IMR-90 (cell line): ENCODE results near the gene GRAMD4. TPM values are rescaled to one million over a fixed set of nuclear protein-coding genes. Genes with fewer than 3 reads are reported as not detected.

ENCODE experiments used
- ATAC-seq: fragments of 200-7000 bp; cut with Tn5 transposase; 2 replicates; pipeline ENCODE4 v1.9.1; 2020; ENCODE audit warnings: low read depth, mild to moderate bottlenecking, moderate library complexity
- BruUV-seq: library from RNA; stranded (reverse); fragments of 400-500 nt; replicated peaks from 2 replicates; lab custom pipeline; 2021; lab: Mats Ljungman, UMichigan
- CTCF ChIA-PET: fragments of 300-600 bp; formaldehyde crosslinking; extraction: SDS; loops from one replicate; lab custom pipeline; 2021; ENCODE audit warnings: antibody characterized with exemption; lab: Yijun Ruan, JAX
- POLR2A ChIA-PET: fragments of 300-600 bp; sonication (Branson Sonifier 250); formaldehyde crosslinking; loops from one replicate; lab custom pipeline; 2022; ENCODE audit warnings: antibody characterized with exemption; ENCODE audit not compliant: unreplicated experiment; lab: Charles Lee
- DNase-seq: peaks from one replicate; pipeline ENCODE4 v3.0.0; 2013
- H2AFZ ChIP-seq: replicated peaks from 2 replicates; pipeline ENCODE3; 2013; ENCODE audit warnings: low read length, mild to moderate bottlenecking; ENCODE audit not compliant: poor library complexity
- H2AK5ac ChIP-seq: 2 replicates; pipeline ENCODE4 v1.6.1; 2013; ENCODE audit warnings: low read depth, low read length, inconsistent platforms
- H2AK9ac ChIP-seq: replicated peaks from 2 replicates; pipeline ENCODE3; 2013; ENCODE audit warnings: mild to moderate bottlenecking, low read depth, low read length, moderate library complexity; ENCODE audit not compliant: poor library complexity
- H2BK120ac ChIP-seq: 2 replicates; pipeline ENCODE4 v1.6.1; 2013; ENCODE audit warnings: low read depth, low read length, inconsistent platforms
- H2BK15ac ChIP-seq: 3 replicates; pipeline ENCODE4 v1.6.1; 2013; ENCODE audit warnings: low read depth, low read length, inconsistent platforms
- H2BK20ac ChIP-seq: 2 replicates; pipeline ENCODE4 v1.6.1; 2013; ENCODE audit warnings: low read depth, mild to moderate bottlenecking, inconsistent platforms, low read length, moderate library complexity
- H2BK5ac ChIP-seq: 2 replicates; pipeline ENCODE4 v1.6.1; 2013; ENCODE audit warnings: mild to moderate bottlenecking, low read depth, low read length, inconsistent platforms; ENCODE audit not compliant: poor library complexity, severe bottlenecking
- H3K14ac ChIP-seq: replicated peaks from 2 replicates; pipeline ENCODE4 v1.6.1; 2013; ENCODE audit warnings: low read depth, low read length, inconsistent platforms
- H3K18ac ChIP-seq: 2 replicates; pipeline ENCODE4 v1.6.1; 2013; ENCODE audit warnings: low read depth, low read length, control low read depth
- H3K23ac ChIP-seq: 2 replicates; pipeline ENCODE4 v1.6.1; 2013; ENCODE audit warnings: low read depth, low read length, inconsistent platforms
- H3K27ac ChIP-seq: 2 replicates; pipeline ENCODE4 v1.5.1; 2013; ENCODE audit warnings: mild to moderate bottlenecking, control low read depth, low read length; ENCODE audit not compliant: insufficient read depth
- H3K27me3 ChIP-seq: 2 replicates; pipeline ENCODE4 v1.6.1; 2013; ENCODE audit warnings: low read length; ENCODE audit not compliant: control insufficient read depth, insufficient read depth
- H3K36me3 ChIP-seq: 2 replicates; pipeline ENCODE4 v1.6.1; 2013; ENCODE audit warnings: low read length, mixed read lengths; ENCODE audit not compliant: control insufficient read depth, insufficient read depth
- H3K4ac ChIP-seq: 2 replicates; pipeline ENCODE4 v1.6.1; 2013; ENCODE audit warnings: low read depth, low read length, inconsistent platforms
- H3K4me1 ChIP-seq: 2 replicates; pipeline ENCODE4 v1.6.1; 2013; ENCODE audit warnings: low read length, mixed read lengths; ENCODE audit not compliant: control insufficient read depth, insufficient read depth
- H3K4me2 ChIP-seq: 2 replicates; pipeline ENCODE4 v1.6.1; 2013; ENCODE audit warnings: low read depth, mild to moderate bottlenecking, control low read depth, low read length, moderate library complexity
- H3K4me3 ChIP-seq: 2 replicates; pipeline ENCODE4 v1.5.1; 2013; ENCODE audit warnings: low read depth, mild to moderate bottlenecking, control low read depth, low read length, moderate library complexity; ENCODE audit not compliant: insufficient read depth
- H3K56ac ChIP-seq: 2 replicates; pipeline ENCODE4 v1.6.1; 2013; ENCODE audit warnings: low read length, inconsistent platforms; ENCODE audit not compliant: insufficient read depth; ENCODE audit errors: extremely low read depth
- H3K79me1 ChIP-seq, 2 experiments: 2 replicates each; pipeline ENCODE4 v1.6.1; 2013; ENCODE audit warnings: low read length in 2 of 2, inconsistent platforms in 1 of 2, low read depth in 1 of 2
- H3K9ac ChIP-seq: 2 replicates; pipeline ENCODE4 v1.6.1; 2013; ENCODE audit warnings: low read depth, low read length, control low read depth
- H3K9me1 ChIP-seq: 2 replicates; pipeline ENCODE4 v1.6.1; 2013; ENCODE audit warnings: low read length, inconsistent platforms; ENCODE audit not compliant: insufficient read depth
- H3K9me3 ChIP-seq: 2 replicates; pipeline ENCODE4 v1.6.1; 2013; ENCODE audit warnings: low read length; ENCODE audit not compliant: control insufficient read depth, insufficient read depth
- H4K20me1 ChIP-seq: 2 replicates; pipeline ENCODE4 v1.6.1; 2013; ENCODE audit warnings: low read length, inconsistent platforms; ENCODE audit not compliant: insufficient read depth
- H4K5ac ChIP-seq: 2 replicates; pipeline ENCODE4 v1.6.1; 2013; ENCODE audit warnings: mild to moderate bottlenecking, low read depth, low read length, control low read depth
- H4K8ac ChIP-seq, 2 experiments: 2 replicates each; pipeline ENCODE4 v1.6.1; 2013; ENCODE audit warnings: low read depth in 2 of 2, low read length in 2 of 2, control low read depth in 1 of 2, inconsistent platforms in 1 of 2
- H4K91ac ChIP-seq: 2 replicates; pipeline ENCODE4 v1.6.1; 2013; ENCODE audit warnings: low read depth, low read length, inconsistent platforms; ENCODE audit not compliant: insufficient read depth
- BHLHE40 ChIP-seq: fragments of 150-350 bp; IDR thresholded peaks from 2 replicates; pipeline ENCODE4 v1.6.1; 2016; ENCODE audit warnings: mild to moderate bottlenecking, low read depth, low read length
- CEBPB ChIP-seq: IDR thresholded peaks from 2 replicates; pipeline ENCODE4 v1.6.1; 2012; ENCODE audit warnings: low read depth, low read length, improper control_type of control experiment
- CHD1 ChIP-seq: IDR thresholded peaks from 2 replicates; pipeline ENCODE4 v1.6.1; 2012; ENCODE audit warnings: low read depth, low read length, improper control_type of control experiment
- FOS ChIP-seq: fragments of 150-350 bp; IDR thresholded peaks from 2 replicates; pipeline ENCODE4 v1.6.1; 2016; ENCODE audit warnings: low read depth, low read length
- MAFK ChIP-seq: IDR thresholded peaks from 2 replicates; pipeline ENCODE4 v1.6.1; 2012; ENCODE audit warnings: low read depth, low read length, improper control_type of control experiment
- MXI1 ChIP-seq: IDR thresholded peaks from 2 replicates; pipeline ENCODE4 v1.6.1; 2012; ENCODE audit warnings: low read depth, mild to moderate bottlenecking, low read length, moderate library complexity, borderline replicate concordance
- NFE2L2 ChIP-seq: fragments of 150-350 bp; IDR thresholded peaks from 2 replicates; pipeline ENCODE4 v1.6.1; 2016; ENCODE audit warnings: low read depth, mild to moderate bottlenecking, low read length
- POLR2A ChIP-seq: IDR thresholded peaks from 2 replicates; pipeline ENCODE4 v1.6.1; 2012; ENCODE audit warnings: mild to moderate bottlenecking, low read depth, low read length
- SMC3 ChIP-seq: fragments of 150-350 bp; IDR thresholded peaks from 2 replicates; pipeline ENCODE4 v1.6.1; 2016; ENCODE audit warnings: low read depth, mild to moderate bottlenecking, antibody characterized with exemption, low read length, moderate library complexity
- WGBS, 2 experiments: methylation state at CpG; one replicate each; pipeline versions ENCODE4 v1.1.5 to v1.1.7; 2013; ENCODE audit warnings: missing lambda C conversion rate in 2 of 2; ENCODE audit not compliant: insufficient read length in 1 of 2; ENCODE audit errors: extremely low coverage in 2 of 2; 5-methylcytosine and 5-hydroxymethylcytosine counted together
- dilution Hi-C: fragments of 300-500 bp; cut with HindIII; formaldehyde crosslinking; loops from one replicate; pipeline ENCODE4 v1.14.3; 2018; ENCODE audit warnings: low sequenced_read_pairs; ENCODE audit not compliant: unreplicated experiment
- in situ Hi-C: fragments of 300-500 bp; cut with MboI; formaldehyde crosslinking; loops from 3 replicates; pipeline ENCODE4 v1.14.3; 2019; ENCODE audit warnings: low sequenced_read_pairs, inconsistent platforms, mixed read lengths
- intact Hi-C: fragments of 100-400 bp; cut with micrococcal nuclease; formaldehyde crosslinking; loops from 2 replicates; pipeline ENCODE4 v1.10.0; 2022
- polyA plus RNA-seq, 3 experiments: library from polyadenylated mRNA; depleted of rRNA; stranded (reverse); fragments of >200 nt; gene quantifications; 2 replicates each; pipeline ENCODE4 v1.2.3, GENCODE V29; 2012; ENCODE audit warnings: low replicate concordance in 1 of 3
- total RNA-seq: library from RNA; depleted of rRNA; stranded (reverse); fragments of >200 nt; gene quantifications from 2 replicates; pipeline ENCODE4 v1.2.3, GENCODE V29; 2012
- TF ChIP-seq, protein P1 (sequence below): conservative IDR thresholded peaks from 2 replicates; pipeline ENCODE4 v1.5.1; 2012; ENCODE audit warnings: mild to moderate bottlenecking, low read depth, low read length, improper control_type of control experiment
- TF ChIP-seq, protein P2 (sequence below): fragments of 150-350 bp; IDR thresholded peaks from 2 replicates; pipeline ENCODE4 v1.6.1; 2016; ENCODE audit warnings: low read depth, mild to moderate bottlenecking, low read length, moderate library complexity, borderline replicate concordance

The GRAMD4 gene
- total and polyA plus RNA-seq, 2 of the 4 experiments (the other 2 are of a cell fraction) = 2.7 to 5.8 TPM

DNA sequence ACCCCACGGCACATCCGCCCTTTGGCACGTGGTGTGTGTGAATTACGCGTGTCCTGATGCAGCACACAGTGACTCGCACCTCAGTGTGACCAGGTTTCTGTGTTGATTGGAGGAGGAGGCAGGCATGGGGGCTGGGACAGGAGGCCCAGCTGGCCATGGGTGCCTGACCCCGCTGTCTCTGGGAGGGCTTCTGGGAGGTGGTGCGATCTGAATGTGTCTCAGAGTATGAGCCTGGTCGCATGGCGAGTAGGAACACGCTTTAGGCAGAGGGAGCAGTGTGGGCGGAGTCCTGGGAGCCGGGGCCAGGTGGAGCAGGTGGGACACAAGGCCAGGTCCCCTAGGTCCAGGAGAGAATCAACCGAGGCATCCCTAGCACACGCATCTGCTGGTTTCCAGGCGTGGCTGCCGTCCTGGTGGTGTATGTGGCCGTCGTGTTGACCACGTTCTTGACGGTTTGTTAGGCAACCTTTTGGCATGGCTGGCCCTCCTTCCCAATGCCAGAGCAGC lies 5.7 kb downstream of the GRAMD4 start:
- no peak overlapping the region for H2BK15ac ChIP-seq
- H2BK120ac ChIP-seq = no peak overlapping the region
- no peak overlapping the region for H3K18ac ChIP-seq
- no peak overlapping the region for H3K27ac ChIP-seq
- no peak overlapping the region for H3K23ac ChIP-seq
- no peak overlapping the region for H2BK5ac ChIP-seq
- no peak overlapping the region for H2BK20ac ChIP-seq
- H3K9me3 ChIP-seq = no peaks in the 10 kb centered on the region
- no peak overlapping the region for H3K4me3 ChIP-seq
- dilution Hi-C loops = no loop called here
- no peaks in the 10 kb centered on the region for H3K9me1 ChIP-seq
- H2AFZ ChIP-seq = peak overlapping the region; percentile 21
- TF ChIP-seq MXI1 (no peak), FOS (no peak), BHLHE40 (no peak), SMC3 (no peak), MAFK (no peak), NFE2L2 (no peak), CHD1 (no peak), POLR2A (no peak), CEBPB (no peak)
- TF ChIP-seq, protein P1, sequence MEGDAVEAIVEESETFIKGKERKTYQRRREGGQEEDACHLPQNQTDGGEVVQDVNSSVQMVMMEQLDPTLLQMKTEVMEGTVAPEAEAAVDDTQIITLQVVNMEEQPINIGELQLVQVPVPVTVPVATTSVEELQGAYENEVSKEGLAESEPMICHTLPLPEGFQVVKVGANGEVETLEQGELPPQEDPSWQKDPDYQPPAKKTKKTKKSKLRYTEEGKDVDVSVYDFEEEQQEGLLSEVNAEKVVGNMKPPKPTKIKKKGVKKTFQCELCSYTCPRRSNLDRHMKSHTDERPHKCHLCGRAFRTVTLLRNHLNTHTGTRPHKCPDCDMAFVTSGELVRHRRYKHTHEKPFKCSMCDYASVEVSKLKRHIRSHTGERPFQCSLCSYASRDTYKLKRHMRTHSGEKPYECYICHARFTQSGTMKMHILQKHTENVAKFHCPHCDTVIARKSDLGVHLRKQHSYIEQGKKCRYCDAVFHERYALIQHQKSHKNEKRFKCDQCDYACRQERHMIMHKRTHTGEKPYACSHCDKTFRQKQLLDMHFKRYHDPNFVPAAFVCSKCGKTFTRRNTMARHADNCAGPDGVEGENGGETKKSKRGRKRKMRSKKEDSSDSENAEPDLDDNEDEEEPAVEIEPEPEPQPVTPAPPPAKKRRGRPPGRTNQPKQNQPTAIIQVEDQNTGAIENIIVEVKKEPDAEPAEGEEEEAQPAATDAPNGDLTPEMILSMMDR = no peak
- TF ChIP-seq, protein P2, sequence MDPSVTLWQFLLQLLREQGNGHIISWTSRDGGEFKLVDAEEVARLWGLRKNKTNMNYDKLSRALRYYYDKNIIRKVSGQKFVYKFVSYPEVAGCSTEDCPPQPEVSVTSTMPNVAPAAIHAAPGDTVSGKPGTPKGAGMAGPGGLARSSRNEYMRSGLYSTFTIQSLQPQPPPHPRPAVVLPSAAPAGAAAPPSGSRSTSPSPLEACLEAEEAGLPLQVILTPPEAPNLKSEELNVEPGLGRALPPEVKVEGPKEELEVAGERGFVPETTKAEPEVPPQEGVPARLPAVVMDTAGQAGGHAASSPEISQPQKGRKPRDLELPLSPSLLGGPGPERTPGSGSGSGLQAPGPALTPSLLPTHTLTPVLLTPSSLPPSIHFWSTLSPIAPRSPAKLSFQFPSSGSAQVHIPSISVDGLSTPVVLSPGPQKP = no peak
- no peak for DNase-seq
- H3K14ac ChIP-seq = no peak overlapping the region
- H3K4me1 ChIP-seq = no peaks in the 10 kb centered on the region
- no peak overlapping the region for H2AK5ac ChIP-seq
- no peak overlapping the region for H3K9ac ChIP-seq
- ChIA-PET POLR2A (no interaction called here), CTCF (no interaction called here)
- peaks cover 9% of the 10 kb centered on the region for H4K20me1 ChIP-seq
- H4K5ac ChIP-seq = no peak overlapping the region
- H3K27me3 ChIP-seq = no peaks in the 10 kb centered on the region
- peaks cover 4% of the 10 kb centered on the region; the same call in 1 of the 2 replicates for H3K36me3 ChIP-seq
- ATAC-seq = no peak
- no peak overlapping the region for H4K8ac ChIP-seq
- H4K91ac ChIP-seq = no peak overlapping the region
- 88% methylated on average over 13 of the region's 21 CpGs; no CpG with 5 or more reads in 1 of the 2 experiments for WGBS, 2 experiments
- H3K4ac ChIP-seq = no peak overlapping the region
- intact Hi-C loops = no loop called here
- no TSS peak for BruUV-seq
- H3K79me1 ChIP-seq = no peaks in the 10 kb centered on the region
- in situ Hi-C loops = no loop called here
- no peak overlapping the region for H3K4me2 ChIP-seq
- H2AK9ac ChIP-seq = peak overlapping the region; percentile 42
- no peak overlapping the region for H3K56ac ChIP-seq
